GDM1 (cell line): ENCODE data around the gene KRT85.

Source experiments
- DNase-seq: peaks from one replicate; lab custom pipeline; 2025; lab: John Stamatoyannopoulos, UW

KRT85 gene

GRCh38 chr12:52367876-52368275, 595 bp upstream of the KRT85 start:
- DNase-seq = no peak

DNA sequence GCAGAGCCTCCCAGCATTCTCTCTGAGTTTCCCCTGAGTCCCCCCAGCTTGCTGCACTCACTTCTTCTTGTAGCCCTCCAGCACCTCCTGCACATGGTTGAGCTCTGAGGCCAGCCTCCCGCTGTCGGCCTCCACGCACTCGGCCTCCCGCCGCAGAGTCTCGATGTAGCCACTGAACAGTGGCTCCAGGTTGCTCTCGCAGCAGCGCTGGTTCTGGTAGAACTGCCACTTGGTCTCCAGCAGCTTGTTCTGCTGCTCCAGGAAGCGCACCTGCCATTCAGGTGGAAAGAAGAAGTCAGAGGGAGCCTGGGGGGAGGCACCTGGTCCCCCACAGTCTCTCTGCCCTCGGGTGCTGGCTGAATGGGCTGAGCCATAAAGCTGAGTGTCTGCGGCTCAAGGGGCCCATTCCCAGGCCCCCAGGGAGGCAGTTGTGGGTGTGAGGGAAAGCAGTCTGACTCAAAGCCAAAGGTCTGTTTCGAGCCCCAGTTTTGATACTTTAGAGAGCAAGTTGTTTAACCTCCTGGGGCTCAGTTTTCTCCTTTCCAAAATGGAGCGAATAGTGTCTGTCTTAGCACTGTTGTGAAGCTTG, 2.3 kb downstream of the KRT85 start:
- no peak for DNase-seq

GRCh38 chr12:52364061-52364460, 3.2 kb downstream of the KRT85 start:
- no peak for DNase-seq

- DNase-seq = no peak
Observed at GRCh38 chr12:52363111-52363679, 4.1 kb downstream of the KRT85 start.

DNA sequence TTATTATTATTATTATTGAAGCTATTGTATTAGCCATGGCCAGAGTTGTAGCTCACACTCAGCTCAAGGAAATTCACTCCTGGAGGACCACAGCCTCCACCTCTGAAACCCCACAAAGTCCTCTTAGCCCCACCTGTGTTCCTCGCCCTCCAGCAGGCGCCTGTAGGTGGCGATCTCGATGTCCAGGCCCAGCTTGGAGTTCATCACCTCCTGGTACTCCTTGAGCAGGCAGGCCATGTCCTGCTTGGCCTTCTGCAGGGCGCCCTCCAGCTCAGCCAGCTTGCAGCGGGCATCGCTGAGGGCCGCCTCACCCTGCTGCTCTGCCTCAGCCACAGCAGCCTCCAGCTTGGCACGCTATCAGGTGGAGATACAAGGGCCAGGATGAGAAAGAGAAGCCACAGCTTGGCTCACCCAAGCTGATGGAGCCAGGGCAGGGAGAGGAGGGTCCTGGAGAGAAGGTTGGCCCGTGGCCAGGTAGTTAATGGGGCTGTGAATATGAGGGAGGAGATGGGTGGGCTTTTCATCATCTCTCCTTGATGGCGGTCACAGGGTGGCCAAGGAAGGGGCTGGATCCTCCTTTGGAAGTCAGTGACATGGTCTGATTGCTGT, 5.1 kb downstream of the KRT85 start:
- no peak for DNase-seq

- no peak for DNase-seq
Observed at GRCh38 chr12:52361553-52361952, 5.7 kb downstream of the KRT85 start.

- no peak for DNase-seq
Observed at GRCh38 chr12:52360663-52361271, 6.5 kb downstream of the KRT85 start.

GRCh38 chr12:52360106-52360662, 7.1 kb downstream of the KRT85 start:
- DNase-seq = no peak

GRCh38 chr12:52359621-52360061, 7.6 kb downstream of the KRT85 start:
- DNase-seq = no peak

- no peak for DNase-seq
Observed at GRCh38 chr12:52358575-52359350, 8.5 kb downstream of the KRT85 start.

DNA sequence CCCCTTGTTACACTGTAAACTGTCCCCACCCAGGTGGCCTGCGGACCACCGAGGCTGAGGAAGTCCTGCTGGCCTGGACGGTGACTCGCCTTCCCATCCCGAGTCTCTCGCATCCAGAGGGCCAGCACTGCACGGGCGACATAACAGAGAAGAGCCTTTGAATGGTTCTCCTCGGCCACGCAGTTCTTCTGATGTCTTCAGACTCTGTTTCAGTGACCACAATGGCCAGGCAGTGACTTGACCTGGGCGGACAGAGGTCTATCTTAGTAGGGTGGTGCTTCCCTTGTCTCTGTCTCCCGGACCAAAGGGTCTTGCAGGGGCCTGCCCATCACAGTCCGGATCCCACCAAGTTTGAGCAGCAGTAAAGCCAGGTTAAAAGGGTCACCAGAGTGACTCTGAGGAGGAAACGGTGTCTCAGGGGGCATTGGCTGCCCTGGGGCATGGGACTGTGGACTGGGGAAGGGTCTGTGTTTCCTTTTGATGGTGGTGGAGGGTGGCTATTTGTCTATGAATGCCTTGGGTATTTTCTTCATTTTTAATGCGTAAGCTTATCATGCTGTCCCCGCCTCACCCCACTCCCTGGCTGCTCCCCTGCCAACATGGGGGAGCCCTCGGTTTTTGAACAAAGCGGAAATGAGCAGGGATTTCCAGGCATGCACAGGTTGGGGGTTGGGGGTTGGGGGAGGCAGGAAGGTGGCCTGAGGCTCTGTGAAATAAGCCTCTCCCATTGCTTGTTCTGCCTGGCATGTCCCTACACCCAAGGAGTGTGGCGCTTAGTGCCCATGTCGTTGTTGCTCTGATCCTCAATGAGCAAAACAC, 10.3 kb downstream of the KRT85 start:
- DNase-seq = no peak

GRCh38 chr12:52356031-52356761, 11.1 kb downstream of the KRT85 start:
- no peak for DNase-seq

- DNase-seq = no peak
Observed at GRCh38 chr12:52355176-52355575, 12.1 kb downstream of the KRT85 start.

- DNase-seq = no peak
Observed at GRCh38 chr12:52354200-52354599, 13.1 kb downstream of the KRT85 start.

DNA sequence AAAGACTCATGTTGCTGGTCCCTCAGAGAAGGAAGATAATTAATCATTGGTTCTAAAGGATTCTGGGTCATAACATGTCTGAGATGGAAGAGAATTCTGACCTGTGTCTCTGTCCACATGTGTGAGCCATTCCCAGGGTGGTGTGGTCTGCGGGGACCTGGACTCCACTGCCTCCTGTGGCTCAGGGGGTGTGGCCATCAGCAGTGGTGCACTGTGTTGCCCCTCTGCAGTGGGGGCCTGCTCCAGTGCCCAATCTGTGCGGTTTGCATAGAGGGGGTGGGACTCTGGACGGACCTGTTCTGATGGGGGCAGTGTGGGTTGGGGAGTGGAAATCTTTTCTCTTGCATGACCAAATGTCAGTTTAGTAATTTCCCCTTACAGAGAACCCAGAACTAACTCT, 13.5 kb downstream of the KRT85 start:
- DNase-seq = no peak

DNA sequence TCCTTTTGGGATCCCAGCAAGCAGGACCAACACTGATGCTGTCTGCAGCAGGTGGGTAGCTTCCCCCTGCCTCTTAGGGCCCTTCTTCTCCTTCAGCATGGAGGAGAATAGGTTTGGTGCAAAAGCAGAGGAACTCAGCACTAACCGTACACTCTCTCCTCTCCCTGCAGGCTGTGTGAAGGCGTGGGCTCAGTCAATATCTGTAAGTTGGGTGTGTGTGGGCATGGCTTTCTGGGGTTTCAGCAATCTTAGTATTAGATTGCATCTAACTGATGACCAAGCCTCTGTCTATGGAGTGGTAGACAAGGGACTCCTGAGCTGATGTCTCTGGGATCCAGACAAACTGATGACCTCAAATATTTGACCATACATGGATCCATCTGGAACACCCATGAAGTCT, 14.3 kb downstream of the KRT85 start:
- DNase-seq = no peak

DNA sequence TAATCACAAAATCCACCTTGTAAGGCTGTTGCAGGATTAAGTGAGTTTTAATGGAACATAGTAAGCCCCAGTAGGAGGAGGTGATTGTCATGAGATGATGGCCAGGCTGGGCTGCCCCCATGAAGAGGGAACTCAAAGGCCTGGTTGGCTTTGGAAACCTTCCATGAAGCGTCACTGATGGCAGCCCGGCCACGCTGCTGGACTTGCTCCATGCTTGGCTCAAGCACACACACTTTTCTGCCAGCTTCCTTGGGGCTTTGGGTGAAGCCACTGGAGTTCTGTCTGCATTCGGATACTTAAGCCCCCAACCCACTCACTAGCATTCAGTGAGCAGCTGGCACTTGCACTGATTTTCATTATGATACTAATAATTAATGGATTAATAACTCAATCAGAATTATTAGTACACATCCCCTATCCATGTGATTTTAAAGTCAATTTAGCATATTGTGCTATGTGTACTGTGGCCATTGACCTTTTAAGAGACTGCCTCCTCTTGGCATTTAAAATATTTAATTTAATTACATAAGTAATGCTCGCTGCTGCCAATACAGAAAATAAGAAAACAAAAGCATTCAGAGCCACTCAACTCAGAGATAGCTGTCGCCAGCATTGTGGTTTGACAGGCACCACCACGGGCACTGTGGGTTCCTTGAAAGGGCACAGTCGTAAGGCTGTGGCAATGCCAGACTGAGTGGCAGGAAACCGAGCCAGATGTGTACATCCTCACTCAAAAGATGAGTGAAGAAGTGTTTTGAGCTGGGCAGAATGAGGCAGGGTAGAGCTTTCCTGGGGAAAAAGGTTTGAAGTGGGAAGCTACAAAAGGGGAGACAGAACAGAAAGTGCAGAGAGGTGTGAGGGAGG, 15.9 kb downstream of the KRT85 start:
- peak; percentile 42 for DNase-seq

- no peak for DNase-seq
Observed at GRCh38 chr12:52350786-52351185, 16.5 kb downstream of the KRT85 start.

- DNase-seq = no peak
Observed at GRCh38 chr12:52350021-52350620, 17.2 kb downstream of the KRT85 start.
